ENCODE measurements around the gene MME. TPM values are rescaled to one million over a fixed set of nuclear protein-coding genes. Genes with fewer than 3 reads are reported as not detected.

The MME gene
- total RNA-seq, 2 experiments from 2014 or later = not detected

- H3K9me3 Mint-ChIP-seq = peaks cover 2% of the 10 kb centered on the region
- intact Hi-C loops (cut with micrococcal nuclease) = no loop called here
- ATAC-seq (no peak), DNase-seq (no peak)
- no peak overlapping the region for H3K4me3 Mint-ChIP-seq
- no peaks in the 10 kb centered on the region for H3K4me1 Mint-ChIP-seq (ENCODE audit: low read depth)
- TF ChIP-seq CTCF (IDR thresholded peaks at IDR 0.05) = no peak
- no peaks in the 10 kb centered on the region for H3K27me3 Mint-ChIP-seq
- no peaks in the 10 kb centered on the region for H3K36me3 Mint-ChIP-seq (ENCODE audit: low read depth)
- CTCF ChIA-PET = interaction anchor here (1.2 kb wide), 1 partner anchor 11 kb away, joined by 3 read pairs; no protein-coding TSS in a partner anchor
- POLR2A ChIA-PET = no interaction called here
- no peak overlapping the region for H3K27ac Mint-ChIP-seq
Measured at GRCh38 chr3:155101398-155101797, 21.3 kb downstream of the MME start.

- no peak overlapping the region for H3K4me3 Mint-ChIP-seq
- CTCF ChIA-PET = interaction anchor here (1.2 kb wide), 1 partner anchor 10 kb away, joined by 3 read pairs; no protein-coding TSS in a partner anchor
- H3K4me1 Mint-ChIP-seq (ENCODE audit: low read depth) = no peaks in the 10 kb centered on the region
- H3K36me3 Mint-ChIP-seq (ENCODE audit: low read depth) = no peaks in the 10 kb centered on the region
- intact Hi-C loops (cut with micrococcal nuclease) = no loop called here
- no peak for TF ChIP-seq CTCF (IDR thresholded peaks at IDR 0.05)
- H3K9me3 Mint-ChIP-seq = peaks cover 2% of the 10 kb centered on the region
- POLR2A ChIA-PET = no interaction called here
- ATAC-seq (no peak), DNase-seq (no peak)
- no peaks in the 10 kb centered on the region for H3K27me3 Mint-ChIP-seq
- H3K27ac Mint-ChIP-seq = no peak overlapping the region
Measured at GRCh38 chr3:155102329-155102728, 22.2 kb downstream of the MME start.

- Mint-ChIP-seq H3K27me3 (no peaks in the 10 kb centered on the region), H3K27ac (no peak overlapping the region), H3K4me3 (no peak overlapping the region), H3K36me3 (ENCODE audit: low read depth) (no peaks in the 10 kb centered on the region), H3K9me3 (peaks cover 2% of the 10 kb centered on the region), H3K4me1 (ENCODE audit: low read depth) (no peaks in the 10 kb centered on the region)
- ChIA-PET CTCF (interaction anchor here (0.6 to 1.3 kb wide), 3 partner anchors 15 to 220 kb away, joined by 3 read pairs; no protein-coding TSS in a partner anchor), POLR2A (no interaction called here)
- no peak for DNase-seq
- TF ChIP-seq CTCF (IDR thresholded peaks at IDR 0.05) = no peak
- no peak for ATAC-seq
- intact Hi-C loops (cut with micrococcal nuclease) = no loop called here
Measured at GRCh38 chr3:155103686-155104085, 23.6 kb downstream of the MME start.

GRCh38 chr3:155106119-155106518 is 26.0 kb downstream of the MME start:
- no peak overlapping the region for H3K27ac Mint-ChIP-seq
- H3K4me1 Mint-ChIP-seq (ENCODE audit: low read depth) = peaks cover 2% of the 10 kb centered on the region
- H3K4me3 Mint-ChIP-seq = no peak overlapping the region
- CTCF ChIA-PET = no interaction called here
- POLR2A ChIA-PET = no interaction called here
- no peaks in the 10 kb centered on the region for H3K36me3 Mint-ChIP-seq (ENCODE audit: low read depth)
- TF ChIP-seq CTCF (IDR thresholded peaks at IDR 0.05) = no peak
- ATAC-seq (no peak), DNase-seq (no peak)
- intact Hi-C loops (cut with micrococcal nuclease) = no loop called here
- no peaks in the 10 kb centered on the region for H3K27me3 Mint-ChIP-seq
- H3K9me3 Mint-ChIP-seq = no peaks in the 10 kb centered on the region

GRCh38 chr3:155110022-155110421 is 29.9 kb downstream of the MME start:
- no peak overlapping the region for H3K4me3 Mint-ChIP-seq
- DNase-seq = no peak
- intact Hi-C loops (cut with micrococcal nuclease) = no loop called here
- ATAC-seq = no peak
- H3K4me1 Mint-ChIP-seq (ENCODE audit: low read depth) = peaks cover 5% of the 10 kb centered on the region
- ChIA-PET POLR2A (no interaction called here), CTCF (no interaction called here)
- H3K36me3 Mint-ChIP-seq (ENCODE audit: low read depth) = no peaks in the 10 kb centered on the region
- H3K9me3 Mint-ChIP-seq = no peaks in the 10 kb centered on the region
- TF ChIP-seq CTCF (IDR thresholded peaks at IDR 0.05) = no peak
- peaks cover 1% of the 10 kb centered on the region for H3K27me3 Mint-ChIP-seq
- H3K27ac Mint-ChIP-seq = no peak overlapping the region

Data from activated CD8-positive, alpha-beta T cell treated with anti-CD3 and anti-CD28 coated beads for 36 hours (primary cell).